ENCODE results near the gene NRAP.

Gene NRAP

GRCh38 chr10:113561214-113561613 is 102.6 kb downstream of the NRAP start:
- no peak for DNase-seq (ENCODE audit: low read depth)

- DNase-seq (ENCODE audit: low read depth): no peak
These were observed 103.8 kb downstream of the NRAP start for GRCh38 chr10:113560071-113560470.

GRCh38 chr10:113557903-113558321 is 105.9 kb downstream of the NRAP start:
- no peak for DNase-seq (ENCODE audit: low read depth)

GRCh38 chr10:113557424-113557862 is 106.4 kb downstream of the NRAP start:
- DNase-seq (ENCODE audit: low read depth): no peak

- no peak for DNase-seq (ENCODE audit: low read depth)
These were observed 108.1 kb downstream of the NRAP start for GRCh38 chr10:113555751-113556150.

GRCh38 chr10:113555245-113555644 is 108.6 kb downstream of the NRAP start:
- no peak for DNase-seq (ENCODE audit: low read depth)

GRCh38 chr10:113554214-113554613 is 109.6 kb downstream of the NRAP start:
- no peak for DNase-seq (ENCODE audit: low read depth)

GRCh38 chr10:113553149-113553548 is 110.7 kb downstream of the NRAP start:
- DNase-seq (ENCODE audit: low read depth): no peak

- no peak for DNase-seq (ENCODE audit: low read depth)
These were observed 111.1 kb downstream of the NRAP start, which contains the start of gene HABP2 for GRCh38 chr10:113552701-113553100. Gene HABP2, plus strand, starts transcription at chr10:113553053. Its CDS starts 69 bp downstream, at chr10:113553122.

GRCh38 chr10:113552014-113552413 is 111.8 kb downstream of the NRAP start:
- no peak for DNase-seq (ENCODE audit: low read depth)

- DNase-seq (ENCODE audit: low read depth): no peak
These were observed 113.5 kb downstream of the NRAP start for GRCh38 chr10:113550365-113550764.

GRCh38 chr10:113549856-113550255 is 114.0 kb downstream of the NRAP start:
- no peak for DNase-seq (ENCODE audit: low read depth)

GRCh38 chr10:113547426-113547825 is 116.4 kb downstream of the NRAP start:
- DNase-seq (ENCODE audit: low read depth): no peak

- DNase-seq (ENCODE audit: low read depth): no peak
These were observed 119.4 kb downstream of the NRAP start for GRCh38 chr10:113544392-113544791.

- DNase-seq (ENCODE audit: low read depth): no peak
These were observed 120.5 kb downstream of the NRAP start for GRCh38 chr10:113543107-113543955.

- DNase-seq (ENCODE audit: low read depth): no peak
These were observed 122.3 kb downstream of the NRAP start for GRCh38 chr10:113541549-113541927.

- DNase-seq (ENCODE audit: low read depth): no peak
These were observed 122.8 kb downstream of the NRAP start for GRCh38 chr10:113540845-113541548.

- no peak for DNase-seq (ENCODE audit: low read depth)
These were observed 124.1 kb downstream of the NRAP start for GRCh38 chr10:113539789-113540188.
